Fibroblast of mammary gland (primary cell): ENCODE data around the gene KIF21A.

Experiments used
- DNase-seq: peaks from one replicate; pipeline ENCODE4 v3.0.0-alpha.2; 2010; ENCODE audit warnings: low read depth
- H3K4me3 ChIP-seq: 2 replicates; pipeline ENCODE4 v1.5.1; 2011; ENCODE audit warnings: low read depth, mild to moderate bottlenecking, low read length, moderate library complexity; ENCODE audit not compliant: control insufficient read depth
- CTCF ChIP-seq: conservative IDR thresholded peaks from 2 replicates; pipeline ENCODE4 v1.5.1; 2011; ENCODE audit warnings: low read depth, low read length, inconsistent platforms; ENCODE audit not compliant: control insufficient read depth, insufficient read depth

The KIF21A gene

GRCh38 chr12:39419471-39419870 is 23.4 kb downstream of the KIF21A start:
- no peak overlapping the region for H3K4me3 ChIP-seq
- no peak for DNase-seq
- TF ChIP-seq CTCF, result no peak

- no peak for TF ChIP-seq CTCF
- DNase-seq, result peak; percentile 15
- H3K4me3 ChIP-seq, result no peak overlapping the region
Measured at GRCh38 chr12:39417916-39418315, 25.0 kb downstream of the KIF21A start.

- H3K4me3 ChIP-seq, result no peak overlapping the region
- no peak for TF ChIP-seq CTCF
- DNase-seq, result no peak
Measured at GRCh38 chr12:39413836-39414771, 28.8 kb downstream of the KIF21A start.

GRCh38 chr12:39412210-39412609 is 30.7 kb downstream of the KIF21A start:
- no peak for TF ChIP-seq CTCF
- no peak for DNase-seq
- no peak overlapping the region for H3K4me3 ChIP-seq

GRCh38 chr12:39406262-39406661 is 36.7 kb downstream of the KIF21A start:
- no peak overlapping the region for H3K4me3 ChIP-seq
- TF ChIP-seq CTCF, result no peak
- no peak for DNase-seq

- no peak for TF ChIP-seq CTCF
- H3K4me3 ChIP-seq, result no peak overlapping the region
- DNase-seq, result no peak
Measured at GRCh38 chr12:39405580-39405979, 37.3 kb downstream of the KIF21A start.
